Measurements from ENCODE around the gene GPNMB.

Gene GPNMB

DNA sequence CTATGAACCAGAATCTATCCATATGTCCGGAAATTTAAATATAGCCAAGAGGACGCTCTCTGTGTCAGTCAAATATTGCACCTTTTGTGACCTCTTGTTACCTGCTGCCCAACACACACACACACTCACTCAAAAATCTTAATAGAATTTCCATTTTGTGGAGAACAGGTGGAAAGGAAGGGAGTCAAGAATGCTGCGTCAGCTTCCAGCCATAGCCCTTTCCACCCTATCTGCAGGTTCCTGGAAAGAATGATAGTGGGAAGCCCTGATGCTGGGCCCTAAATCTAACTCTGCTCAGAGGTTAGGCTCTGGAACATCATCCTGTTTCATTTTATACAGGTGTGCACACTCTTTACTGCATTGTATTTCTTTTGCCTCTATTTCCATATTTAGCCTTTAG lies 9.6 kb upstream of the GPNMB start:
- DNase-seq (ENCODE audit: low spot score): no peak
- in situ Hi-C loops (cut with MboI; ENCODE audit: low pct_unique_long_range_greater_than_20kb, low sequenced_read_pairs, unreplicated experiment): no loop called here
- TF ChIP-seq, protein P1, sequence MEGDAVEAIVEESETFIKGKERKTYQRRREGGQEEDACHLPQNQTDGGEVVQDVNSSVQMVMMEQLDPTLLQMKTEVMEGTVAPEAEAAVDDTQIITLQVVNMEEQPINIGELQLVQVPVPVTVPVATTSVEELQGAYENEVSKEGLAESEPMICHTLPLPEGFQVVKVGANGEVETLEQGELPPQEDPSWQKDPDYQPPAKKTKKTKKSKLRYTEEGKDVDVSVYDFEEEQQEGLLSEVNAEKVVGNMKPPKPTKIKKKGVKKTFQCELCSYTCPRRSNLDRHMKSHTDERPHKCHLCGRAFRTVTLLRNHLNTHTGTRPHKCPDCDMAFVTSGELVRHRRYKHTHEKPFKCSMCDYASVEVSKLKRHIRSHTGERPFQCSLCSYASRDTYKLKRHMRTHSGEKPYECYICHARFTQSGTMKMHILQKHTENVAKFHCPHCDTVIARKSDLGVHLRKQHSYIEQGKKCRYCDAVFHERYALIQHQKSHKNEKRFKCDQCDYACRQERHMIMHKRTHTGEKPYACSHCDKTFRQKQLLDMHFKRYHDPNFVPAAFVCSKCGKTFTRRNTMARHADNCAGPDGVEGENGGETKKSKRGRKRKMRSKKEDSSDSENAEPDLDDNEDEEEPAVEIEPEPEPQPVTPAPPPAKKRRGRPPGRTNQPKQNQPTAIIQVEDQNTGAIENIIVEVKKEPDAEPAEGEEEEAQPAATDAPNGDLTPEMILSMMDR (IDR thresholded peaks at IDR 0.05; ENCODE audit: extremely low read depth, insufficient read depth, missing control alignments): no peak

DNA sequence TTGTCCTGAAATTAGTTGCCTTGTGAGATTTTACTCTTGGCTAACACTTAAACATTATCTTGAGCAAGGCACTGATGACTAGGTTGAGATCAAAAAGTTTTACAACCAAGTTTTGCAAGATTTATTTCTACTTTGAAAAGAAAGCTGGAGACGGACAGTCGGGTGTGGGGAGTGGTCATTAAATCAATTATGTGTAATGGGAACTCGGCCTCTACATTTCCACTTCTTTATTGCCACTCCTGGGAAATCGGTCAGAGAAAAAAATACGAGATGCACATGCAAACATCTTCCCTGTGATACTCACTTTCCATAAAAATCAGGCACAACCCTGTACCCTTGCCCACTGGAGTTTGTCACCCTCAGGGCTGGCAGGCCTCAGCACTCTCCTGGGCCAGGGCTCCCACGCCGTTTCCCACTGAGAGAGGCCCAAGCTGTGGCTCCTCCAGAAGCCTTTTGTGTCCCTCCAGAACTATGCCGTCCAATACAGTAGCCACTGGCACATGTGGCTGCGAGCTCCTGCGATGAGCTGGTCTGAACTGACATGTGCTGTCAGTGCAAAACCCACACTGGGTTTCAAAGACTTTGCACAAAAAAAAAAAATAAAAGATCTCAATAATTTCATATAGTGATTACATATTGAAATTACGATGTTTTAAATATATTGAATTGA lies 7.5 kb upstream of the GPNMB start:
- in situ Hi-C loops (cut with MboI; ENCODE audit: low pct_unique_long_range_greater_than_20kb, low sequenced_read_pairs, unreplicated experiment): no loop called here
- TF ChIP-seq, protein P1 (IDR thresholded peaks at IDR 0.05; ENCODE audit: extremely low read depth, insufficient read depth, missing control alignments): no peak
- no peak for DNase-seq (ENCODE audit: low spot score)

DNA sequence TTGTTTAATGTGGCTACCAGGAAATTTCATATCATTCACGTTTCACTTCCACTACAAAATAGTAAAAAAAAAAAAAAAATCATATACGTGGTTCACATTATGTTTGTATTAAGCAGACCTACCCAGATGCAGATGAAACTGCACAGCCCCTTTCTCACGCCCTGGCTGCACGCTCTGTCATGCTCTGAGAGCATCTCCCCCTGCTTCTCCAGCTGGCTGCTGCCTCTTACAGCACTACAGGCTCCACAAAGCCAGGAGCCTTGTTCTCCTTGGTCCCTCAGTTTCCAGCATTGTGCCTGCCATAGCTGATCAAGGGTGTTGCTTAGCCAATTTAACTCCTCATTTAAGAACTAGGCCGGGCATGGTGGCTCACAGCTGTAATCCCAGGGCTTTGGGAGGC lies 6.9 kb upstream of the GPNMB start:
- TF ChIP-seq, protein P1 (IDR thresholded peaks at IDR 0.05; ENCODE audit: extremely low read depth, insufficient read depth, missing control alignments): no peak
- no peak for DNase-seq (ENCODE audit: low spot score)
- in situ Hi-C loops (cut with MboI; ENCODE audit: low pct_unique_long_range_greater_than_20kb, low sequenced_read_pairs, unreplicated experiment): no loop called here

DNA sequence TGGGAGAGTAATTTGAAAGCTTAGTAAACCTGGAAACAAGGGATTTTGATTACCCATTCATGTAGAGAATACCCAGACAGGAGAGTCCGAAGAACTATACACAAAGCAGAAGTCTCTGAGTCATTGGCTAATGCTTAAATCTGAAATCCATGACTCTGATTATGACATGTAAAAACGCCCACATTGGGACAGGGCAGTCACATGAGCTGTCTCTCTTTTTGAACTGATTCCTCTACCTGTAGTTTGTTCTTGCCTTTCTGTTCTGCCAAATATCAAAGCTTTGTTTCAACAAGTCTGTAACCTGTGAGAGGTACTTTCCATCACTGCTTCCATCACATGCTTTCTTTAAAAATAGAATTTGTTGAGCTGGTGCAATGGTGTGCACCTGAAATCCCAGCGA lies 4.3 kb upstream of the GPNMB start:
- TF ChIP-seq, protein P1 (IDR thresholded peaks at IDR 0.05; ENCODE audit: extremely low read depth, insufficient read depth, missing control alignments): no peak
- in situ Hi-C loops (cut with MboI; ENCODE audit: low pct_unique_long_range_greater_than_20kb, low sequenced_read_pairs, unreplicated experiment): no loop called here
- peak; percentile 45 for DNase-seq (ENCODE audit: low spot score)

DNA sequence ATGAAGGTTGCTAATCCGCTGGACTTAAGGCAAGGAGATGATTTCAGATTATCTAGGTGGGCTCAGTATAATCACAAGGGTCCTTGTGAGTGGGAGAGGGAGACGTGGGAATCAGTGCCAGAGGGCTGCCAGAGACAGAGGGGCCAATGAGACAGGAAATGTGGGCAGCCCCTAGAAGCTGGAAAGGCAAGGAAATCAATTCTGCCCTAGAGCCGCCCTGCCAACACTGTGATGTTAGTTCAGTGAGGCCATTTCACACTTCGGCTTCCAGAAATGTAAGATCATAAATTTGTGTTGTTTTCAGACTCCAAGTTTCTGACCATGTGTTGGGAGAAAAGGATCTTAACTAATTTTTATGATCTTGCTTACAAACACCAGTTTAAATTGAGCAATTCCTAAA lies 3.6 kb upstream of the GPNMB start:
- in situ Hi-C loops (cut with MboI; ENCODE audit: low pct_unique_long_range_greater_than_20kb, low sequenced_read_pairs, unreplicated experiment): no loop called here
- no peak for DNase-seq (ENCODE audit: low spot score)
- TF ChIP-seq, protein P1 (IDR thresholded peaks at IDR 0.05; ENCODE audit: extremely low read depth, insufficient read depth, missing control alignments): no peak

DNA sequence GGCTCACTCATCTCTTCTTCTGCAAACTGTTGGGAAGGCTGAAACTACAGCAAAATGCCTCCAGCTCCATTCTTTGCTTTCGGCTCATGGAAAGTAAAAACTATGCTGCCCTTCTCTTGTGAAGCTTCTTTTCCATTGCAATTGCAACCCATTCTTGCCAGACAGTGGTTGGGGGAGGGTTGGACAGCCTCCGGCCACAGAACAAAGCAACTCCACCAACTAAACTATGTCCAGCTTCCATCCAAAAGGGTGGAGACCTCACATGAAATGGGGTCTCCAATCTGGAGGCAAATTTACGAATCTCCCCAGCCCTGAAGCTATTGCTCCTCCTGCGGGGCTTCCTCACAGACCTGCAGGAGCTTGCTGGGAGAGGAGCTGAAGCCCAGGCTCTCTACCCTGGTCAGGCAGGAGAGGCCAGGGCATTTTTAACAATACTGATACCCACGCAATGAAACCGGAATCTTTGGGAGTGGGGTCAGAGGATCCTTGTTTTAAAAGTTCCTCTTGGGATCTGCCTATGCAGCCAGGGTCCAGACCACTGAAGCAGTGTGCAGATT lies 549 bp downstream of the GPNMB start:
- no peak for DNase-seq (ENCODE audit: low spot score)
- in situ Hi-C loops (cut with MboI; ENCODE audit: low pct_unique_long_range_greater_than_20kb, low sequenced_read_pairs, unreplicated experiment): no loop called here
- TF ChIP-seq, protein P1 (IDR thresholded peaks at IDR 0.05; ENCODE audit: extremely low read depth, insufficient read depth, missing control alignments): no peak

All from GM13977 (cell line).